Measurements from ENCODE around the gene CHD5.
"Not testable (repeated sequence)": the region's sequence is repeated elsewhere in the genome, so short reads cannot be mapped to it uniquely, and the experiment has no call there.

CHD5 gene

GRCh38 chr1:6180268-6180706 is at the start of gene CHD5:
TSS of gene CHD5 (minus strand) at chr1:6180321. CDS start at chr1:6180023, 298 bp downstream.
- no peak for DNase-seq

- DNase-seq: no peak
Measured at GRCh38 chr1:6225651-6226050, 45.5 kb upstream of the CHD5 start.

- no peak for DNase-seq
Measured at GRCh38 chr1:6224718-6225117, 44.6 kb upstream of the CHD5 start.

- DNase-seq: no peak
Measured at GRCh38 chr1:6223617-6224016, 43.5 kb upstream of the CHD5 start.

- DNase-seq: no peak
Measured at GRCh38 chr1:6222636-6223035, 42.5 kb upstream of the CHD5 start.

- DNase-seq: no peak
Measured at GRCh38 chr1:6221210-6221784, 41.2 kb upstream of the CHD5 start.

- no peak for DNase-seq
Measured at GRCh38 chr1:6220236-6220635, 40.1 kb upstream of the CHD5 start.

GRCh38 chr1:6219641-6220040 is 39.5 kb upstream of the CHD5 start:
- not testable (repeated sequence) for DNase-seq

GRCh38 chr1:6218375-6219164 is 38.4 kb upstream of the CHD5 start:
- DNase-seq: no peak

- DNase-seq: no peak
Measured at GRCh38 chr1:6212193-6212959, 32.3 kb upstream of the CHD5 start.

GRCh38 chr1:6211731-6212130 is 31.6 kb upstream of the CHD5 start:
- no peak for DNase-seq

GRCh38 chr1:6210591-6211355 is 30.7 kb upstream of the CHD5 start:
- DNase-seq: no peak

GRCh38 chr1:6209661-6210580 is 29.8 kb upstream of the CHD5 start:
- no peak for DNase-seq

- peak; percentile 45 for DNase-seq
Measured at GRCh38 chr1:6208723-6209660, 28.9 kb upstream of the CHD5 start.

GRCh38 chr1:6207921-6208320 is 27.8 kb upstream of the CHD5 start:
- DNase-seq: no peak

GRCh38 chr1:6207075-6207885 is 27.2 kb upstream of the CHD5 start:
- no peak for DNase-seq

- no peak for DNase-seq
Measured at GRCh38 chr1:6206520-6206855, 26.4 kb upstream of the CHD5 start.

GRCh38 chr1:6205849-6206519 is 25.9 kb upstream of the CHD5 start, which contains the start of gene RNF207:
TSS of gene RNF207 (plus strand) at chr1:6206119. CDS start at chr1:6206536, 417 bp downstream.
- DNase-seq: peak; percentile 35

- no peak for DNase-seq
Measured at GRCh38 chr1:6202256-6202655, 22.1 kb upstream of the CHD5 start.
